Gastroesophageal sphincter (tissue), 3 donors: ENCODE measurements around the gene CDC42BPB.

ENCODE experiments used
- CTCF ChIP-seq, 4 experiments: fragments of 200-600 bp in 2 of 4; fragments of 450-650 bp in 2 of 4; sonication (generic) in 1 of 4; IDR thresholded peaks; one replicate each; pipeline ENCODE4 v1.5.1; 2017 to 2019; ENCODE audit warnings: antibody characterized with exemption in 4 of 4, mild to moderate bottlenecking in 2 of 4, moderate library complexity in 2 of 4
- EP300 ChIP-seq: sonication (generic); formaldehyde crosslinking; IDR thresholded peaks from one replicate; pipeline ENCODE4 v1.6.1; 2017; ENCODE audit warnings: antibody characterized with exemption, mild to moderate bottlenecking
- POLR2A ChIP-seq, 2 donors: fragments of 450-650 bp; IDR thresholded peaks; one replicate each; pipeline ENCODE4 v1.6.1; 2017; ENCODE audit warnings: antibody characterized with exemption in 2 of 2, mild to moderate bottlenecking in 2 of 2, moderate library complexity in 1 of 2

- no peak for TF ChIP-seq CTCF (IDR thresholded peaks at IDR 0.05)
- no peak for TF ChIP-seq POLR2A (IDR thresholded peaks at IDR 0.05)
- TF ChIP-seq EP300: no peak
Measured at GRCh38 chr14:102939329-102939728, 118.0 kb downstream of the CDC42BPB start.
